DND-41 (cell line): ENCODE measurements around the gene NEXN.

Experiments
- CTCF ChIP-seq: IDR thresholded peaks from 2 replicates; pipeline ENCODE4 v1.5.1; 2012; ENCODE audit warnings: borderline replicate concordance, low read length, moderate library complexity, mild to moderate bottlenecking; ENCODE audit not compliant: poor library complexity, severe bottlenecking; ENCODE audit errors: extremely low read depth
- EZH2 ChIP-seq: IDR thresholded peaks from 3 replicates; pipeline ENCODE4 v1.6.1; 2012; ENCODE audit warnings: borderline replicate concordance, low read depth, mild to moderate bottlenecking, moderate library complexity, low read length, inconsistent platforms; ENCODE audit not compliant: severe bottlenecking

- TF ChIP-seq CTCF (no peak), EZH2 (no peak)
These were observed 90.0 kb downstream of the NEXN start for GRCh38 chr1:77978293-77978968.
